Measurements from ENCODE around the gene ZDHHC11B.
"Not testable (repeated sequence)": the region's sequence is repeated elsewhere in the genome, so short reads cannot be mapped to it uniquely, and the experiment has no call there.

ZDHHC11B gene

DNA sequence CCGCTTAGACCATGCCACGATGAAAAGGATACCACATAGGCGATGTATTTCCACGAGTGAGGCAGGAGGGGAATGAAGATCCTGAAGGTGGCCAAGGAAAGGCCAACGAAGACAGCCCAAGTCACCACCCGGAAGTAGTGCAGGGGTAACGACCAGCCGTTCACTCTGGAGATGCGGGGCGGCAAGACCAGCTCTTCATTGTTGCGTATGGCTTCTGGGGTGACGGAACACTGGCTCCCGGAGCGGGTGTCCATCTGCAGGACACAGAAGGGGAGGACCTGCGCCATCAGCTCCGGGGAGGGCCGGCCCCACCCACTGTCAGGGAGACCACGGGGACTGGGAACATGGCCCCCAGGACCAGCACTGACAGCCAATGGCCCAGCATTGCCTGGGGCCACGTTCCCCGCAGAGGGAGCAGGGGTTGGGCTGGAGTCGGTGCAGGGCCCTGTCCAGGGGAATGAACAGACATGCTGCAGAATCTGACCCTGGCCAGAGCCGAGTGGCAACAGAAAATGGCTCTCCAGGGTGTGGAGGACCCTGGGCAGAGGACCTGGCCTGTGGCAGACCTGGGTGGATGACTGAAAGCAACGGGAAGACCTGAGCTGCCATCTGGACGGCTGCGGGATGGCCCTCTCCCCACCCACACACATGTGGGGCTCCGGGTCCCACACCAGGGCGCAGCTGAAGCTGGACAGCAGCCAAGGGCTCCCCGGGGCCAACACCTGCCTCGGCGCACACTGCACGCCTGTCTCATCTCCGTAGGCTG, 17.7 kb downstream of the ZDHHC11B start:
- no peak for DNase-seq

GRCh38 chr5:765948-766631, 18.4 kb downstream of the ZDHHC11B start:
- no peak for DNase-seq

- DNase-seq = no peak
These were observed 20.3 kb downstream of the ZDHHC11B start for GRCh38 chr5:763998-764781.

DNA sequence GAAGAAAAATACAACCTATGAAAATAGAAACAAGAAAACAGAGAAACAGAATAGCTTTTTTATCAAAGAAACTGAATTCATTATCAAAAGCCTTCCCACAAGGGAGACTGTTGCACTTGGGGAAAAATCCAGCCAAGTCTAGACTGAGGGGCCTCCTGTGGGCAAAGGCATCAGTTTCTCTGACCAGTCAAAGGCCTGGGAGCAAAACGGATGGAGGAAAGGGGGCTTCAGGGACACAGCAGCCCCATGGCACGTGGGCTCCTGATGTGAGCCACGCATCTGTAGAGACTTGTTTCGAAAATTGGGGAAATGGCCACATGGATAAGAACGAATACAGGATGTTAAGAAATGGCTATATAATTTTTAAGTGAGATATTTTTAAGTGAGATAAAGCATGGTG, 21.1 kb downstream of the ZDHHC11B start:
- no peak for DNase-seq

GRCh38 chr5:762996-763395, 21.5 kb downstream of the ZDHHC11B start:
- DNase-seq = not testable (repeated sequence)

- DNase-seq = no peak
These were observed 22.4 kb downstream of the ZDHHC11B start for GRCh38 chr5:761854-762710.

- no peak for DNase-seq
These were observed 23.3 kb downstream of the ZDHHC11B start for GRCh38 chr5:761059-761771.

GRCh38 chr5:760363-761058, 24.0 kb downstream of the ZDHHC11B start:
- DNase-seq = no peak

DNA sequence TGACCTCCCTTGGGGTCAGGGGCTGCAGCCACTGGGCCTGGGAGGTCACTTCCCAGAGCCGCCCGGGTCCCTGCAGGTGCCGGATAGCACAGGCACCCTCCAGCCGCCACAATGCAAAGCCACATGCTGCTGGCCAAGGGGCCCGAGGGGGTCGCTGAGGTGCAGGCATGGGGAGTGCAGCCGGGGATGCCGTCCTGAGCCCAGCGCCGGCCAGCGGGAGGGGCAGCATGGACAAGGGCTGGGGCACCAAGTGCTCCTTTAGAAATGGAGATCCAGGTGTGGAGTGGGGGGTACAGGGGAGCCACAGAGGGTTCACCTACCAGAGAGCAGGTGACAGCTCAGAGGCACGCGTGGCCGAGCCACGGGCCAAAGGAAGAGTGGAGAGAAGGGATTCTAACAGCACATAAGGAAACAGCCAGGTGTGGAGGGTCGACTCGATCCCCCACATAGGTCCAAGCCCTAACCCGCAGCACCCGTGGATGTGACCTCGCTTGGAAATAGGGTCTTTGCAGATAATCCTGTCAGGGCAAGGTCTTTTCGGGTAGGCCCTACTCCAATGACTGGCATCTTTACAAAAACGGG, 24.7 kb downstream of the ZDHHC11B start:
- no peak for DNase-seq

GRCh38 chr5:759111-759751, 25.3 kb downstream of the ZDHHC11B start:
- DNase-seq = peak; percentile 21 to 22

- DNase-seq = no peak
These were observed 25.9 kb downstream of the ZDHHC11B start for GRCh38 chr5:758698-759053.

DNA sequence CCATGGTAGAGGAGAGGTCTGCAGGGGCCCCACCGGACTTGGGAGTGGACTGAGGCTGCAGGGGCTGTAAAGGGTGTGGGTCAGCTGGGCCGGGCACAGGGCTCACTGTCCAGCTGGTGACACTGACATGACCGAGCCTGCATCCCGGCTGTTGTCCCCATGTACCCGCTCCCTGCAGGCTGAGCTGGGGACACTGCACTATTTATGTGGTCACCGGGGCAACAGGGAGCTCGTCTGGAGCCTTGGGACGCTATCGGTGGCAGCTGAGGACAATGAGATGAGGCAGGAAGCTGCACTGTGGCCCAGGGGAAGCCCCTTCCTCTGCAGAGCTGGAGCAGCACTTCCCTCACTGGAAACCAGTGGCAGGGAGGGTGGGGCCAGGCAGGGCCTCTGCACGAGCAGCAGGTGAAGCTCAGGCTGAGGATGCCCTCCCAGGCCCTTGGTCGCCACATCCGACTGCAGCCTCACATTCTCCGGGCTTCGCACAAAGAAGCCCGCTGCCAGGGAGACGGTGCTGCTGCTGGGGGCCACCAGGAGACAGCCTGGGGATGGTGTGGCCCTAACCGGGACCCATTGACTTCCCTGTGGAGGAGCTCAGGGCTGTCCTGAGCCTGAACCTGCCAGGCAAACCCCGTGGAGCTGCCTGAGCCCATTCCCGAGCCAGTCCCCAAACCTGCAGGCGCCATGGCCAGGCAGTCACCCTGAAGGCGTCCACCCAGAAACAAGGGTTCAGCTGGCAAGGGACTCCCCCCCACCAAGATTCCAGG, 26.4 kb downstream of the ZDHHC11B start:
- DNase-seq = peak in 1 of 2 experiments; percentile 30

DNA sequence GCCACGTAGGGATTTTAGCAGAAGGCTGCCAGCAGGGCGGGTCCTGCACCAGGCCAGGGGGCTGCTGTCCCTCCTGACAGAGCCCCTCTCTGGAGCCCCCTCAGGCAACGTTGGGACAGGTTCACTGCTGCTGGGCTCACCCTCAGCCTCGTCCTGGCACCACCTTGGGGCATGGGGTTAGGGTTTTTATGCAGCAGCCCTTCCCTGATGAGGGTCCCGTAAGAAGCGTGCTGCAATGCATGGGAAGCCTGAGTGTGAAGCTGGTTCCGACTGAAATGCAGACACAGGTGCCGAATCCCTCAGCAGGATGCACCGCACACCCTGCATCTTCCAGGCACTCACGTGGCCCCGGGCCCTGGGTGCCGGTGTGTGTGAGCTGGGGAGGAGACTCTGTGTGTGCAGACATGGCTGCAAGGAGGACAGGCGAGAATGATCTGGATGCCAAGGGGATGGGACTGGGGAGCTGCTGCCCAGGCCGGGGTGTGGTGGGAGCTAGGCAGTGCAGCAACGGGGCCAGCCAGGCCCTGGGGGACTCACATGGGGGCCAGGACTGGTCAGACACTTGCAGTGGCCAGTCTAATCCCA, 27.1 kb downstream of the ZDHHC11B start:
- no peak for DNase-seq

- no peak for DNase-seq
These were observed 27.6 kb downstream of the ZDHHC11B start for GRCh38 chr5:756865-757345.

GRCh38 chr5:756171-756570, 28.4 kb downstream of the ZDHHC11B start:
- no peak for DNase-seq

DNA sequence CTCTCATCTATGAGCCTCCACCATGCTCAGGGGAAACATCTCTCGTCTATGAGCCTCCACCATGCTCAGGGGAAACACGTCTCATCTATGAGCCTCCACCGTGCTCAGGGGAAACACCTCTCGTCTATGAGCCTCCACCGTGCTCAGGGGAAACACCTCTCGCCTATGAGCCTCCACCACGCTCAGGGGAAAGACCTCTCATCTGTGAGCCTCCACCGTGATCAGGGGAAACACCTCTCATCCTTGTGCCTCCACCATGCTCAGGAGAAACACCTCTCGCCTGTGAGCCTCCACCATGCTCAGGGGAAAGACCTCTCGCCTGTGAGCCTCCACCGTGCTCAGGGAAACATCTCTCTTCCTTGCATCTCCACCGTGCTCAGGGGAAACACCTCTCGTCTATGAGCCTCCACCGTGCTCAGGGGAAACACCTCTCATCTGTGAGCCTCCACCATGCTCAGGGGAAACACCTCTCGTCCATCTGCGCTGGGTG, 30.3 kb downstream of the ZDHHC11B start:
- DNase-seq = not testable (repeated sequence)

DNA sequence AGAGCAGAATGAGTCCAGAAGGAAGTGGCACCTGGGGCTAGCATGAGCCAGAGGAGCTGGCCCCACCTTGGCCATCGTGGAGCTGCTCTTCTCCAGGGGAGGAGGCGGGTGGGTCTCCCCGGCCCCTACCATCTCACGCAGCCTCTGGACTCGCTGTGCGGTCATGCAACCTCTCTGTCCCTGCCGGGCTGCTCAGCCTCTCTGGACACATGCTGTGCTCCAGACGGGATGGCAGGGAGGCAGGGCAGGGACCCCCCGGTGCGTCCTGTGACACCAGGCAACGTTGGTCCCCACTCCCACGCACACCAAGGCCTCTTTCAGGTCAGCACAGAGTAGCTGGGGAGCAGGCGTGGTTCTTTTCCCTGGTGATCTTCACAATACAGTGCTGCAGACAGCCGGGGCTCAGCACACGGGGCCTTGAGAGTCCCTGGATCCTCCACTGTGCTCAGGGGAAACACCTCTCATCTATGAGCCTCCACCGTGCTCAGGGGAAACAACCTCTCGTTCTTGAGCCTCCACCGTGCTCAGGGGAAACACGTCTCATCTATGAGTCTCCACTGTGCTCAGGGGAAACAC, 30.9 kb downstream of the ZDHHC11B start:
- DNase-seq = not testable (repeated sequence)

GRCh38 chr5:752532-753115, 31.9 kb downstream of the ZDHHC11B start:
- DNase-seq = not testable (repeated sequence)
